ENCODE data around the gene PLA2G4F.

DNA sequence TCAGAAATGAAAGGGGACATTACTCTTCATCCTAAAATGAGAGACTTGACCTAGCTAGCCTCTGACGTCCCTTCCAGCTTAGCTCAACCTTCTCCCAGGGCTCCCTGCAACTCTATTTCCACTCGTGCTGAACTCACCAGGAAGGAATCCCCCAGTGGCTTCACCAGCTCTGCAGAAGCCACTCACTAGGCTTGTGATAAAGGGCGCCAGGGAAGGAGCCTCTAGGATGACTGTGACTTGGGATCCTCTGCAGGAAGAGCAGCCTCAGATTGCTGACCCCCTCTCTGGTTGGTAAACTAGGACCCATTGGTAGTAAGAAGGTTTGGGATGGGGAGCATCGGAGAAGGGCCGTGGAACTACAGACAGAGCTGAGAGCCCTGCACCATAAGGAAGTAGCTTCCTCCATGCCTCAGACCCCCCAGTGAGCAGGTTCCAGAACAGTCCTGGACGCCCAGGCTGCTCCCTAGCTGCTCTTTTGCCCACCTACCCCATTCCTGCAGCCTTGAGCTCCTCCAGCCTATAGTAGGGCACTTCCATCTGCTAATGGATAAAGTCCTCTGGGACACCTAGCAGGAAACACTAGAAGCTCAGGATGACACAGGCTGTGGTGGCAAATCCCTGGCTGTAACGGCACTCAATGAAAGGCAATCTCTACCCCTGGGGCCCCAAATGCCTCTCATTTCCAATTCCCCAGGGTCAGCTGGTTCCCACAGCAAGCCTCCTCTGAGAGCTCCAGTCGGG is 26.0 kb downstream of the PLA2G4F start:
- TF ChIP-seq EZH2 (IDR thresholded peaks at IDR 0.05; ENCODE audit: borderline replicate concordance, control insufficient read depth, low read depth, low read length) (no peak), POLR2AphosphoS5 (IDR thresholded peaks at IDR 0.05; ENCODE audit: low read length) (no peak), RAD21 (IDR thresholded peaks at IDR 0.05; ENCODE audit: insufficient read depth, low read depth, low read length) (no peak)

All from GM12878 (cell line).